Stimulated activated CD4-positive, alpha-beta T cell treated with anti-CD3 and anti-CD28 coated beads, Interleukin-1b, Interleukin-23, amount 100 ng/mL, for 1 hour (primary cell): ENCODE results near the gene TEX13B.

Experiments
- DNase-seq, 2 donors: peaks; one replicate each; pipeline ENCODE4 v3.0.0-alpha.2; 2020; ENCODE audit warnings: low read depth in 2 of 2

The TEX13B gene

DNA sequence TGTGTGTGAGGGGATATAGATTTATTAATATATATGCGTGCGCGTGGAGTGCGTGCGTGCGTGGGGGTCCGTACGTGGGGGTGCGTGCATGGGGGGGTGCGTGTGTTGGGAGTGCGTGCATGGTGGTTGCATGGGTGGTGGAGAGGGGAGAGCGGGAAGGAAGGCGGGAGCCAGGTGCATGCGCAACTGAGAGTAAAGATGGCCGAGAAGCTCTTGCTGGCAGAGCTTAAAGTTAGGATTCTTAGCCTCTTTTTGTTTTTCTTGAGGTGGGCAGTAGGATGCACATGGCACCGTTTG, 45.8 kb downstream of the TEX13B start:
- DNase-seq = no peak

DNA sequence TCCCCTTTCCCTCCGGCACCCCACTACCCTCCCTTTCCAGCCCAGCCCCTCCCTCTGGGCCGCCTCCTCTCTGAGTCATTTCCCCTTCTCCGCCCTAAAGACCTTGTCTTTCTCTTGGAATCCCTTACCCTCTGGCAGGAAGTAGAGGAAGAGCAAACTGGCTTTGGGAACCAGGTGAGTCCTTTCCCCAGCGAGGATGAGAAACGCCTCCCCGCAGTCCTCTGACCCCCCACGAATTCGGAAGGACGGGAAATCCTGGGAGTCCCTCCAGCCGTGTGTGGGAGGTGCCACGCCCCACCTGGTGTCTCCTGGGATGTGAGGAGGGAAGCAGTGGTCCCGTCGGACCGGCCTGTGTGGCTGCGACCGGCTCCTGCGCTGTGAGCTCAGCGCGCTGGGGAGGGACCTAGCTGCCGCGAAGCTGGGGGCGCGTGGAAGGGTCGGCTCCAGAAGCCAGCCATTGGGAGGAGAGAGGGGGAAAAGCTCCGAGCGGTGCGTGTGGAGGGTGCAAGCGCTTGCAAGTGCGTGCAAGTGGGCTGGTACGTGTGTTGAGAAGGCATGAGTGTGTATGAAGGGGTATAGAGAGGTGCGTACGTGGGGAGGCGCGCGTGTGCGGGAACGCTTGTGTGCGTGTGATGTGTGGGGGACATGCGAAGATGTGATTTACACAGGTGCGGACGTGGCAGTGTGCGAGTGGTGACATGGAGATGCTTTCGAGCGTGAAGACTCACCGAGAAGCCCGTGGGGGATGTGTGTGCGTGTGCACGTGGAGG, 46.3 kb downstream of the TEX13B start:
- DNase-seq = no peak

DNA sequence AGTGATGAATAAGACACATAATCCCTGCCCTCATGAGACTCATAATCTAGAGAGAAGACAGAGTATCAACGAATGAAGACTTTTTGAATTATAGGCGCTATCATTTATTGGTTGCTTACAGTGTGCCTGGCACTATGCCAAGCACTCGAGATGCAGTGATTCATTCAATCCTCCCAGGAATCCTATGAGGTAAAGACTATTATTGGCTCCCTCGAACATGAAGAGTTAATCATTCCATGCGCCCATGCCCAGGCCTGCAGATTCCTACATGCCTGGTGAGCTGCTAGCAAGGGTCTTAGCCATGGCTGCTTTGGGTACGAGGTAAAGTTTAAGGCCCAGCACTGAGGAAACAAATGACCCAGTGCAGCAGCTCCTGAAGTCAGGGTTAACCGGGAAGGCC, 47.0 kb downstream of the TEX13B start:
- DNase-seq = no peak

DNA sequence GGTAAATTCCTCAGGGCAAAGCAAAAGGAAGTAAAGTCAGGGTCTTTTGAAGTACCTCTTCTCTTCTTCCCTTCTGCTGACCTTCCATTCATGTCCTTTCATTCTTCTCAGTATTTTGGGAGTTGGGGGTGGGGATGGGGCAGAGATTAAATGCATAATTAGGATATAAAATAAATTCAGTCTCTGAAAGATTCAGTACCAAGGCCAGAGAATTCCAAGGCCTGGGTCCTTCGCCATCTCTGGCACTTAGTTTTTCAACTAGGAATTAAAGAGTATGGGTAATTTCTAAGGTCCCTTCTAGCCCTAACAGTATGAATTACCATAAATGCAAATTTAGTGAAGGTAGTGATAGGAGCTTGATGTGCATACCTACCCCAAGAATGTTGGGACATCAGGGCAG, 47.9 kb downstream of the TEX13B start:
- DNase-seq = no peak
